ENCODE results near the gene YY1.

The YY1 gene

GRCh38 chr14:100271247-100271939 lies 32.4 kb downstream of the YY1 start:
- TF ChIP-seq CTCF (IDR thresholded peaks at IDR 0.05), result peak; percentile 77
- TF ChIP-seq ZFX (IDR thresholded peaks at IDR 0.05; ENCODE audit: borderline replicate concordance), result no peak
- peak overlapping the region; percentile 74 for H3K27ac ChIP-seq

GRCh38 chr14:100274250-100274649 lies 35.3 kb downstream of the YY1 start:
- no peak for TF ChIP-seq ZFX (IDR thresholded peaks at IDR 0.05; ENCODE audit: borderline replicate concordance)
- no peak for TF ChIP-seq CTCF (IDR thresholded peaks at IDR 0.05)
- no peak overlapping the region for H3K27ac ChIP-seq

GRCh38 chr14:100275214-100275613 lies 36.3 kb downstream of the YY1 start:
- H3K27ac ChIP-seq, result no peak overlapping the region
- TF ChIP-seq ZFX (IDR thresholded peaks at IDR 0.05; ENCODE audit: borderline replicate concordance), result no peak
- no peak for TF ChIP-seq CTCF (IDR thresholded peaks at IDR 0.05)

DNA sequence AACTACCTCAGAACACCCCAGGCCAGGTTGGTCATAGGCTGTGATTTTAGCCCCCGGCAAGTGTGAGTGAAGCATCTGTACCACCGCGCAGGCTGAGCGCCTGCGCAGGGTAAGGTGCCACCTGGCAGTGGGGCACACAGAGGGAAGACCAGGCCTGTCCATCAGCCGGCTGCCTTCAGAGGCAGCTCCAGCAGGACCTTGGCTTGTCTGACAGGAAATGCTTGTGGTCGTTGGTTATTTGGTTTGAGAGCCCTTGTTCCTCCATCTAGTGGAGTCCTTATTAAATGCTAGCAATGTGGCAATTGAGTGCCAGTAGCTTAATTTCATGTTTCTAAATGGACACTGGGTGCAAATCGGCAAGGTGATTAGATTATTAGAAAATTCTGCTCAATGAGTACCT lies 39.8 kb downstream of the YY1 start:
- TF ChIP-seq CTCF (IDR thresholded peaks at IDR 0.05) (no peak), ZFX (IDR thresholded peaks at IDR 0.05; ENCODE audit: borderline replicate concordance) (no peak)
- no peak overlapping the region for H3K27ac ChIP-seq

- H3K27ac ChIP-seq, result no peak overlapping the region
- TF ChIP-seq ZFX (IDR thresholded peaks at IDR 0.05; ENCODE audit: borderline replicate concordance) (no peak), CTCF (IDR thresholded peaks at IDR 0.05) (no peak)
These were observed 40.2 kb downstream of the YY1 start for GRCh38 chr14:100279133-100279532.

GRCh38 chr14:100279563-100279962 lies 40.6 kb downstream of the YY1 start:
- TF ChIP-seq ZFX (IDR thresholded peaks at IDR 0.05; ENCODE audit: borderline replicate concordance) (no peak), CTCF (IDR thresholded peaks at IDR 0.05) (no peak)
- H3K27ac ChIP-seq, result no peak overlapping the region

DNA sequence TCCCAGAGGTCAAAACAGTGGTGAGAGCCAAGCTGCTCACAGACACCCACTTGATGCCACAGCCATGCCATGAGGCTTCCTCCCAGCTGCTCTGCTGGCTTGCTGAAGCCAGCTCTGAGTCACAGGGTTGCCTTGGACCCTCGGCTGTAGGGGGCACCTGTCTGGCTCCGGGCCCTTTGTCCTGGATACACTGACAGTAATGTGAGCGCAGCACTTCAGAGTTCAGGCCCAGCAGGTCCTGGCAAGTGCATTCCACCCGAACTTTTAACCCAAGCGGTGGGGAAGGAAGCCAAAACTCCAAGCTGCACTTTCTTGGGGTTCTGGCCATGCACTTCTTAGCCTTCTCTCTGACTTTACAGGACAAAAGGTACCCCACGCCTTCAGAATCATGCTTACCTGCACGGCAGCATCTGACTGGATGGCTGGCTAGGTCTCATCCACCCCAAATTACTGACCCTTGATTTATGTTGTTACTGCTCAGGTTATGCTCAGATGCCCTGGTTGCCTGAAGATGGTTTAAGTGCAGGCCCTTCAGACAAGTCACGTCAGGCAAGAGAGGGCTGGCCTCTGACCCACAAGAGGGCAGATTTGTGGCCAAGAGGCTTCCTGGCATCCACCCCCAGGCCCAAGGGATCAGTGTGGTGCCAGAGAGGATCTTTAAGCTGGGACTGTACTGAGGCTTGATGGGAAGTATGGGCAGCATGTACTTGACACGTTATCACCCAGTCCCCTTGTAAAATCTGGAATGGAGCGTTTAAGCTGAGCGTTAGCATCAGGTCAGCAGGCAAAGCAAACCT lies 42.5 kb downstream of the YY1 start:
- TF ChIP-seq CTCF (IDR thresholded peaks at IDR 0.05) (no peak), ZFX (IDR thresholded peaks at IDR 0.05; ENCODE audit: borderline replicate concordance) (no peak)
- H3K27ac ChIP-seq, result no peak overlapping the region
